Hepatocyte (in vitro differentiated cells): ENCODE measurements around the gene RGS14.

ENCODE experiments used
- CTCF ChIP-seq: fragments of 200-600 bp; sonication (generic); IDR thresholded peaks from 2 replicates; pipeline ENCODE4 v1.5.1; 2016; ENCODE audit warnings: antibody characterized with exemption, mild to moderate bottlenecking; ENCODE audit not compliant: poor library complexity
- EZH2 ChIP-seq: fragments of 200-600 bp; sonication (generic); IDR thresholded peaks from 2 replicates; pipeline ENCODE4 v1.6.1; 2016; ENCODE audit warnings: antibody characterized with exemption, mild to moderate bottlenecking, borderline replicate concordance
- EZH2phosphoT487 ChIP-seq: fragments of 200-600 bp; sonication (generic); IDR thresholded peaks from one replicate; pipeline ENCODE4 v1.6.1; 2018; ENCODE audit warnings: antibody characterized with exemption, mild to moderate bottlenecking, low read depth, moderate library complexity; ENCODE audit not compliant: unreplicated experiment, severe bottlenecking

GRCh38 chr5:177421062-177421798 lies 63.5 kb downstream of the RGS14 start:
- TF ChIP-seq EZH2 (no peak), CTCF (no peak), EZH2phosphoT487 (no peak)
